HG03520 (cell line): ENCODE data around the gene IQCK.

Experiments used
- ATAC-seq: cut with Tn5 transposase; IDR thresholded peaks from one replicate; pipeline ENCODE4 v1.9.1; 2021; ENCODE audit warnings: mild to moderate bottlenecking, moderate library complexity; ENCODE audit not compliant: unreplicated experiment

Gene IQCK

GRCh38 chr16:19876501-19877059, 158.5 kb downstream of the IQCK start:
- no peak for ATAC-seq

GRCh38 chr16:19878757-19879156, 160.7 kb downstream of the IQCK start:
- no peak for ATAC-seq

- no peak for ATAC-seq
These were observed 161.2 kb downstream of the IQCK start for GRCh38 chr16:19879241-19879792.

GRCh38 chr16:19881028-19881427, 163.0 kb downstream of the IQCK start:
- no peak for ATAC-seq

GRCh38 chr16:19881783-19882182, 163.7 kb downstream of the IQCK start:
- no peak for ATAC-seq

- ATAC-seq, result no peak
These were observed 164.1 kb downstream of the IQCK start for GRCh38 chr16:19882186-19882585.

GRCh38 chr16:19882646-19883045, 164.6 kb downstream of the IQCK start:
- no peak for ATAC-seq

GRCh38 chr16:19883296-19883965, 165.4 kb downstream of the IQCK start:
- no peak for ATAC-seq

GRCh38 chr16:19883966-19884485, 166.0 kb downstream of the IQCK start:
- no peak for ATAC-seq

- ATAC-seq, result no peak
These were observed 166.8 kb downstream of the IQCK start, which contains the start of gene GPRC5B for GRCh38 chr16:19884611-19885450. TSS of gene GPRC5B (minus strand) at chr16:19884848. CDS start at chr16:19872845, 12,003 bp downstream.

GRCh38 chr16:19885451-19886072, 167.5 kb downstream of the IQCK start:
- no peak for ATAC-seq

- no peak for ATAC-seq
These were observed 168.2 kb downstream of the IQCK start for GRCh38 chr16:19886073-19886941.

GRCh38 chr16:19888834-19889233, 170.8 kb downstream of the IQCK start:
- no peak for ATAC-seq

- no peak for ATAC-seq
These were observed 172.8 kb downstream of the IQCK start for GRCh38 chr16:19890901-19891300.

GRCh38 chr16:19892902-19893301, 174.8 kb downstream of the IQCK start:
- ATAC-seq, result no peak

- no peak for ATAC-seq
These were observed 176.5 kb downstream of the IQCK start for GRCh38 chr16:19894586-19894985.

- no peak for ATAC-seq
These were observed 178.9 kb downstream of the IQCK start for GRCh38 chr16:19896951-19897350.

- ATAC-seq, result no peak
These were observed 180.1 kb downstream of the IQCK start for GRCh38 chr16:19898166-19898565.

GRCh38 chr16:19898924-19899604, 181.0 kb downstream of the IQCK start:
- ATAC-seq, result no peak
